Fibroblast of skin of right quadriceps (primary cell): ENCODE measurements around the gene TCF7L1.

ENCODE experiments used
- DNase-seq: peaks from one replicate; pipeline ENCODE4 v3.0.0-alpha.2; 2013

TCF7L1 gene

DNA sequence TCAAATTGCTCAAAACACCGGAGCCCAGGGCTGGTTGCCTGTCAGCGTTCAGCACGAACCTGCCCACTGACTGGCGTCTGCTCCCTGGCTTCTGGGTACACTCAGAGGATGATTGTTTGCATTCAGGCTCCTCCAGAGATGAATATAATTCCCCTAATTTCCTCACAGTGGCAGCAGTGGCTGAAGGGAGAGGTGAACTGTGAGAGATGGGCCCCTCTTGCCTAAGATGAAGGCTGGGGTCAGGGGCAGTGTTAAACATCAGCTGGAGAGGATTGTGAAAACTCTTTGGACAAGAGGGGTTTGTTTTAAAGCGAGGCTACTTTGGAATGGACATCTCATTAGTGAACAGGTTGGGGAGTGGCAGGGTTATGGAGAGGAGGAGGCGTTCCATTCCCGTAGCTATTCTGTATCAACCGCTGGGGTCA is 31.0 kb downstream of the TCF7L1 start:
- DNase-seq: no peak

GRCh38 chr2:85165088-85165690 is 32.0 kb downstream of the TCF7L1 start:
- DNase-seq: no peak

DNA sequence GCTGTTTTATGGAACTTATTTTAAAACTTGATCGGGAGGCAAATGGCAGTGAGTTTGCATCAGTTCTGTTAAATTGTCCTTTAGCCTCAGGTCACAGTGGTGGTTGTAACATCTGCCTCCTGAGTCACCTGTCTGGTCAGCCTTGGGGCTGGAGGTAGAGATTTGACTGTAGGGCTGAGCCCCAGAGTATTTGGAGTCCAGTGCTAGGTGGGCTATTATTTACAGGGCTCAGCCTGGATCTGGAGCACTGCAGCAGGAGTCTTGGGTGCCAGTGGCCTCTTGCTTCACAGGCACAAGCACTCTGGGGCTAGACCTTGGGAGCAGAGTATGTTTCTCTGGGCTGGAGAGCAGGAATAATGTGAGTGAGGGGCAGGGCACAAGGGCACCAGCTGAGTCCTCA is 32.8 kb downstream of the TCF7L1 start:
- no peak for DNase-seq

DNA sequence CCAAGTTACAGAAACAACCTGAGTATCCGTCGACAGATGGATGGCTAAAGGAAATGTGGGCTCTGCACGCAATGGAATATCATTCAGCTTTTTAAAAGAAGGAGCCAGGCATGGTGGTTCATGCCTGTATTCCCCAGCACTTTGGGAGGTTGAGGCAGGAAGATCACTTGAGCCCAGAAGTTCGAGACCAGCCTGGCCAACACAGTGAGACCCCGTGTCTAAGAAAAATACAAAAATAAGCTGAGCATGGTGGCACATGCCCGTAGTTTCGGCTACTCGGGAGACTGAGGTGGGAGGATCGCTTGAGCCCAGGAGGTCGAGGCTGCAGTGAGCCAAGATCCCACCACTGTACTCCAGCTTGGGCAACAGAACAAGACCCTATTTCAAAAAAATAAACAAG is 34.3 kb downstream of the TCF7L1 start:
- DNase-seq: no peak

- DNase-seq: no peak
Measured at GRCh38 chr2:85168942-85169341, 35.8 kb downstream of the TCF7L1 start.

DNA sequence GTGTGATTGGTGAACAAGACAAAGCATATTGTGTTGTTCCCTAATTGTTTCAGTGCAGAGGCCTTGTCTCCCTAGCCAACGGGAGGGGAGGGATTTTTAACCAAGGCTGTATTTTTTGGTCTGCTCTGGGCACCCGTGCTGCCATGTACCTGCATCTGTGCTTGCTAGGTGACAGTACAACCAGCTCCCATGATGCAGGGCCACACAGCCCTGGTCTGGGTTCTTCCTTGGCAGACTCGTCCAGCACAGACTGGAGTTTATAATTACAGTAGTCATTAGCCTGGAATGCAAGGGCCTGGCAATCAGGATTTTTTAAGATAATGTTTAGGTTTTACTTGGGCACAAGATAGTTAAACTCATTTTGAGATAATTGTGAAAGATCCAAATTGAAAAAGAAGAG is 36.4 kb downstream of the TCF7L1 start:
- no peak for DNase-seq

- no peak for DNase-seq
Measured at GRCh38 chr2:85170938-85171475, 37.8 kb downstream of the TCF7L1 start.

DNA sequence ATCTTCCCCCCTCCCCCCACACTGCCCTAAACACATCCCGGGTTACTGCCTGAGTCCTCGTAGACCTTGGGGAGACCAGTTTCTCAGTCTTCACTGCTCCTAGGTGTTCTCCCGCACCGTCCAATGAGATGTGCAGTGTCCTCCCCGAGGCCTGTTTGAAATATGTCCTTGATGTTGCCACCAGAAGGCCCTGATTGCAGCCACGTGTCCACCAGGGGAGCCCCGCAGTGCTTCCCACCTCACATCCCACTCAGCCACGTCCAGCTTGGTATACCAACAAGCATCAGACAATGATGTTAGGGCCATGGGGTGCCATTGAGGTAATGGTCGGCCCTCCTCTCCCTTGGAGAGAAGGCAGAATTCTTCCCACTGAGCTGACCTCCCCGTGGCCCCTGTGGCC is 38.7 kb downstream of the TCF7L1 start:
- no peak for DNase-seq

- peak; percentile 21 for DNase-seq
Measured at GRCh38 chr2:85173909-85174308, 40.7 kb downstream of the TCF7L1 start.

DNA sequence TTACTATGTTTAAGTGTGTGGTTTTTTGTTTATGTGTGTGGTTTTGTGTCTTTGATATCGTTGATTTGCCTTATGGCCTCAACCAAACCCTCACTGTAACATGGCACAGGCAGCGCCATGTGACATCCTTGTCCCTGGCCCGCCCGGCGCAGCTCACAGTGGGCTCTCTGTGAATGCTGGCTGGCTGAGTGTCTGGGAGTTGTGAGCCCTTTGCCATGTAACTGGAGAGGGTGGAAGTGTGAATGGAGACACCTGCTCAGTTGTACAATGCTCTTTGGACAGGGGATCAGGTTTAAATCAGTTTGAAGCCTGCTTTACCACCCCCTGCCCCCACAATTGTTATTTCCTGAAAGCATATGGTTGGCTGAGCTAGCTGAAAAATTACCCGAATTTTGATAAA is 41.8 kb downstream of the TCF7L1 start:
- no peak for DNase-seq

GRCh38 chr2:85175369-85176299 is 42.4 kb downstream of the TCF7L1 start:
- no peak for DNase-seq

DNA sequence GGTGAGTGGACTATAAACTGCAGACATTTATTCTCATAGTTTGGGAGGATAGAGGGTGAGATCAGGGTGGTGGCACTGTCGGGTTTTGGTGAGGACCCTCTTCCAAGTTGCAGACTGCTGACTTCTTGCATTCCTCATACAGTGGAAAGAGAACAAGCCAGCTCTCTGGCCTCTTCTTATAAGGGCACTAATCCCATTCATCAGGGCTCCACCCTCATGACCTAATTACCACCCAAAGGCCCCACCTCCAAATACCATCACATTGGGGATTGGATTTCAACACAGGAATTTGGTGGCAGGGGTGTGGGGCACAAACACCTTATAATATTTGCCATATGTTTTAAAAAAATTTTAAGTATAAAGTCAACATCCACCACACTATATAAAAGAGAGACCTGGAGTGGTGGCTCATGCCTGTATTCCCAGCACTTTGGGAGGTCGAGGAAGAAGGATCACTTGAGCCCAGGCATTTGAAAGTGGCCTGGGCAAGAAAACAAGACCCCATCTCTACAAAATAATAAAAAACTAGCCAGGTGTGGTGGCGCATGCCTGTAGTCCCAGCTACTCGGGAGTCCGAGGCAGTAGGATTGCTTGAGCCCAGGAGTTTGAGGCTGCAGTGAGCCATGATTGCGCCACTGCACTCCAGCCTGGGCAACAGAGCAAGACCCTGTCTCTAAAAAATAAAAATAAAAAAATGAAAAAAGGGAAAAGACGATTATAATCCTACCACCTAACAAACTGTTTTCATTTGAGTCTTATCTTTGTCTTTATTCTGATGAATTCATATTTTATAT is 44.0 kb downstream of the TCF7L1 start:
- no peak for DNase-seq

DNA sequence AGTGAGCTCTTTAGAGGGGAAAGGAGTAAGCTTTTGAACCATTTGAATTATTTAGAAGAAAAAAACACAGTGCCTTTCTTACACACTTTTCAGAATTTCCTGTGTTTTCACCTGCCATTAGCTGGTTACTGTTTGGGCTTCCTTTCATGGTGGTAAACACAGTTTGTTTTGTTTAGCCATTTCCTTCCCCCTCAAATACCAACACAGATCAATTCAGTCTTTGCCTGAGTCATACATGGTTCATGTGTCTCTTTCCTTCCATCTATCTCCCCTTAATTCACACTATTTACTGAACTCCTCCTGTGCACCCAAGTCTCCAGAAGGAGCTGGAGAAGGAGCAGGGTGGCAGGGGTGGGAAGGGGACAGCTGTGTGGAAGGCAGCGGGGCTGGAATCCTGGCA is 45.0 kb downstream of the TCF7L1 start:
- DNase-seq: no peak

DNA sequence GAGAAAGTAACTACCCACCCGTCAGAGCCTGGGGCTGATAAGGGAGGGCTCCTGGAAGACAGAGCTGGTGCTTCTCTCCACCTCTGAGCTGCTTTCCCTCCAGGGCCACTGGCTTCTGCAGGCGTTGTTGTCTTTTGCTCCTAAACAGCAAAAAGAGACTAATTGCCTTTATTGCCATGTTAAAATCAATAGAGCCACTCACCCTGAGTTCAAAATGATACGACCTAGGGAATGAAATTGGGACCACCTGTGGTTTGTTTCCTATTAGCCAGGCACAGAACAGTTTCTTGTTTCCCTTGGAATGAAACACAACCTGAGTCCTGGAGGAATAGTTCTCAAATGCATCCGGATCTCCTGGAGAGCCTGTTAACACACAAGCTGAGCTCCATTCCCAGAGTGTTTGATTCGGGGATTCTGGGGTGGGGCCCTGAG is 45.8 kb downstream of the TCF7L1 start:
- no peak for DNase-seq

DNA sequence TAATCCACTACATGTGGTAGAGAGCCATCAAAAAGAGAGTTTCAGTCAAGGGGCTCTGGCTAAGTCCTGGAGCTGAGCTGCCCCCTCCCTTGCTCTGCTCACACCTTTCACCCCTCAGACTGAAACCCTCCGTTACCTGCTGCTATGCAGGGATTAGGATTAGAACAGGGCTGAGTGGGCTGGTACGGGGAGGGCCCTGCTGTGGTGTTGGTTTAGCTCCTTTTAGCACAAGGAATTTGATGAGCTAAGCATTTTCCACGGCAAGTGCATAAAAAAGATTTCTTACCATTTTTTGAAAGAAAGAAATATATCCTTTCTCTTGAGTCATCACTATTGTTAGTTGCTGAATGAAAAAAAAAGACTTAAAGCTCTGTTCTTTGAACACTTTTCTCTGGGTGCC is 46.3 kb downstream of the TCF7L1 start:
- DNase-seq: peak; percentile 39

DNA sequence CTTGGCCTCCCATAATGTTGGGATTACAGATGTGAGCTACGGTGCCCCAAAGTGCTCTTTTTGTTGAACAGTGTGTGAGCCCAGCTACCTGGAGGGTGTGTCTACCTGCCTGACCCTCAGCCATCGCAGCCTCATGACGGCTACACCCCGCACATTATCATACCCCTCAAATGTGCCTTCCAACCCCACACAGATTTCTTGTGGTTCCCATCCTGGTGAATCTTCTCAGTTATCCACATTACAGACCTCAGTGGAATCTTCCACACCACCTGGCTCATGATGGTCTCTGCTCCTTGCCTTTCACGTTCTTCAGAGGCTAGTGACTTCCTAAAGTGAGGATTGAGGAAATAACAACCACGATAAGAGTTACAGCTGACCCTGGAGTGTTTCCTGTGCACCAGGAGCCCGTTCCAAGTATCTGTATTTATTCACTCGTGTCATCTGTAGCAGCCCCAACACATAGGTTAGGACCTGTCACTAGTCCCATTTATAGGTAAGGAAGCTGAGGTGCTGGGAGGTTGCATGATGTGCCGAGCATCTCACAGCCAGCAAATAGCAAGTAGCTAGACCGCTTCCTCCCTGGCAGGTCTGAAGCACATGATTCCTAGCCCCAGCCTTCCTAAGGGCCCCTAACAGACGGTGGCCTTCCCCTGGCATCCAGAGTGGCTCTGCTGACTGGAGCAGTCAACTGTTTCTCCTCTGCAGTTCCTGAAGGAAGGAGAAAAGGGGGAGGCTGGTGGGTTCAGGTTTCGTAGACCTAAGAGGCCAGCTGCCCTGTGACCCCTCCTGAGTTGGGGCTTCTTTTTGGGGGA is 47.3 kb downstream of the TCF7L1 start:
- DNase-seq: no peak

DNA sequence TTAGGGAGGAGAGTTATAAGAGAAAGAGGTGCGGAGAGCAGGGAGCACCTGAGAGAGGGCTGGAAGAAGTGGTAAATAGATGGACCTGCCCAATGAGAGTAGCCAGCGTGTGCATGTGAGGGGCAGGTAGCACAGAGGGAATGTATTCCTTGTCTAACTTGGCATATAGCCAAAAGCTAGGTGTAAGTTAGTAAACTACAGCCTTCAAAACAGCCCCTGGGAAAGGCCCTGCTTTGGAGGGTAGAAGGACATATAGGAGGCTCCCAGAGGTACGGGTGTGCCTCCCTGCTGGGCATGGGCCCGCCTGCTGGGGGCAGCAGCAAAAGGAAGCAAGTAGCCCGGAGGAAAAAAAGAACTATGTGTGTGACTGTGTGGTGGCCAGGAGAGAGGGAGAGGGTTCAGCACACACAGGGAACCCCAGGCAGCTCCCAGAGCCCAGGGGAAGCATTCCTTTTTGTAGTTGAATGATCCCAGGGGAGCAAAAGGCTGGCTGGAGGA is 48.0 kb downstream of the TCF7L1 start:
- no peak for DNase-seq

DNA sequence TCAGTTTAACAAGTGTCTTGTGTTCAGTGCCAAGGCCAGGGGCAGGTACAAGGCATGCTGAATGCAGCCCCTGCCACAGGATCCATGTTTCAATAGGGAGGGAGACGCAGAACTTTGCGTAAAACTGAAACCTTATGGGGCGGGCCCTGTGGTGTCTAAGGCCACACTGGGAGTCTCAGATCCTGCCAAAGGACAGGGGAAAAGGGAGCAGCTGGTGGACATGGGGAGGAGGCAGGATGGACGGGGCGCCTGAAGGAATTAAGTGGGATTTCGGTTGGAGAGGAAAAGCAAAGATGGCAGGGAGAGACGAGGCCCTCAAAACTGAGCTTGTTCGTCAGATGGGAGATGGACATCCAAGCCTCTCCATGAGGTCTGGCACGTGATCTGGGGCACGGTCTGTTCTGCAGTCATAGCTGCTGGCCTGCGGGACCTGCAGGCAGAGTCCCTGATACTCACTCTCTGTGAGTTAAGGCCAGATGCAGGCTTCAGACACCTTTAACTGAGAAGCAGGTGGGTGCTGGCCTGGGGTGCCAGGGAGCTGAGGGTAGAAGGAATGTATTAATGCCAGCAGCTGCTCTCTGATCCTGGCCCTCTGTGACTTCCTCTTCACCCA is 48.8 kb downstream of the TCF7L1 start:
- DNase-seq: no peak

- DNase-seq: no peak
Measured at GRCh38 chr2:85183076-85183475, 49.9 kb downstream of the TCF7L1 start.

GRCh38 chr2:85183479-85183878 is 50.3 kb downstream of the TCF7L1 start:
- peak; percentile 74 for DNase-seq

- DNase-seq: no peak
Measured at GRCh38 chr2:85184231-85184630, 51.0 kb downstream of the TCF7L1 start.

DNA sequence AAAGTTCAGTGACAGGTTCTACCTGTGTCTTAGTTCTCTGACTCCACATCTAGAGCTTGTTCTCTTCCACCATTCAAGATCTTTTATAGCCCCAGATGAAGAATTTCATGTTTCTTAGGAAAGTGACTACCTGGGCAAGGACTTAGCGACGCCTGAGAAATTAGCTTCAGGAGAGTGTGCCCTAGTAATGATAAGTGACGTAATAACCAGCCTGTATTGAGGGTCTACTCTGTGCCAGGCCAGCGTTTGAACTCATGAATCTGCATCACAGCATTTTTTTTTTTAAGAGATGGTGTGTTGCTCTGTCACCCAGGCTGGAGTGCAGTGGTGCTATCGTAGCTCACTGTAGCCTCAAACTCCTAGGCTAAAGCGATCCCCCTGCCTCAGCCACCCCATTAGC is 51.8 kb downstream of the TCF7L1 start:
- DNase-seq: no peak
